Right forelimb (tissue), 1 donor: ENCODE measurements around the gene SPAG4.
A peak's percentile ranks its signal among the peaks of the same experiment; 100 is the strongest.

Experiments used
- DNase-seq: peaks from one replicate; pipeline ENCODE4 v3.0.0-alpha.2; 2018

Gene SPAG4

DNA sequence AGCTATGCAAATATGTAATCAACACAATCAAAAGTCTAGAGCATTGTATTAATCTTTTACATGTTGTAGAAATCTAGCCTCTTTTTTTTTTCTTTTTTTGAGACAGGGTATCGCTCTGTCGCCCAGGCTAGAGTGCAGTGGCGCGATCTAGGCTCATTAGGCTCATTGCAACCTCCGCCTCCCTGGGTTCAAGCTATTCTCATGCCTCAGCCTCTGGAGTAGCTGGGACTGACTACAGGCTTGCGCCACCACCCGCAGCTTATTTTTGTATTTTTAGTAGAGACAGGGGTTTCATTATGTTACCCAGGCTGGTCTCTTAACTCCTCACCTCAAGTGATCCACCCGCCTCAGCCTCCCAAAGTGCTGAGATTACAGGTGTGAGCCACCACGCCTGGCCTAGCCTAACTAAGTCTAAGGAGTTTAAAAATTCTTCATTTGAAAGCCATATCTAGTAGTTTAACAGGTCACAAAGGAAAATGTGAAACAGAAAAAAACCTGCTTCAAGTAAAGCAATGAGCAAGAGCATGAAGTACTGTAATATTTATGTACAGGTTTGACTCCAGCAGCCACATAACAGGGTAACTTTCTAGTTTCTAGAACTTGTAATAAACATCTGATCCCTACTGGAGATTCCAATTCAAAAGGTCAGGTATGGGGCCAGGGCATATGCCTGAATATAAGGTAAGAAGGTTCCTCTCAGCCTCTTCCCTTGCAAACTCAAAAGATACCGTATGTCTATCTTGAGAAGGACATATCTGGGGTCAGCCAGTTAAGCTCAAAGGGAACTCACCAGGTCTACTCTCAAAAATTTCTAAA lies 44.7 kb downstream of the SPAG4 start:
- DNase-seq, result no peak

DNA sequence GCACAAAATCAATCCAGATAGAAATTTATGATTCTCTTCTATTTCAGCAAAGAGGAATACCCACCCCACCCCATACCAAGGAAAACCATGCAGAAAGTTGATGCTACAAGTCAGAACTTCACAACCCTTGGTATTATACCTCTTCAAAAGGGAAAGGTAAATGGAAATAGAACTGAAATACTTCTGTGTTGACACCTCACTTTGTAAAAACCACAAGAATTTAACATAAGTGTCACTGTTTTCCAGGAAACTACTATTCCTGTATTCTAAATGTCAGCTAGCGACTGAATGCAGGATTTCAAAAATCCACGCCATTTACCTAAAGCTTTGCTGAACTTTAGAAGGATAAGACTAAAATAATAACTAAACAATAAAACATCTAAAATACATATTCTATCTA lies 45.4 kb downstream of the SPAG4 start:
- DNase-seq, result no peak

GRCh38 chr20:35661908-35662307 lies 46.3 kb downstream of the SPAG4 start:
- DNase-seq, result no peak

- no peak for DNase-seq
Measured at GRCh38 chr20:35662551-35662950, 46.9 kb downstream of the SPAG4 start.

GRCh38 chr20:35663516-35664465 lies 48.2 kb downstream of the SPAG4 start:
- DNase-seq, result no peak

GRCh38 chr20:35664466-35665206 lies 49.0 kb downstream of the SPAG4 start, which contains the start of the genes CPNE1 and RBM12:
Gene CPNE1, minus strand, starts transcription at chr20:35664900. Its CDS starts 31,977 bp downstream, at chr20:35632923.
Gene RBM12, minus strand, starts transcription at chr20:35664900. Its CDS starts 9,578 bp downstream, at chr20:35655322.
- peak; percentile 97 for DNase-seq

DNA sequence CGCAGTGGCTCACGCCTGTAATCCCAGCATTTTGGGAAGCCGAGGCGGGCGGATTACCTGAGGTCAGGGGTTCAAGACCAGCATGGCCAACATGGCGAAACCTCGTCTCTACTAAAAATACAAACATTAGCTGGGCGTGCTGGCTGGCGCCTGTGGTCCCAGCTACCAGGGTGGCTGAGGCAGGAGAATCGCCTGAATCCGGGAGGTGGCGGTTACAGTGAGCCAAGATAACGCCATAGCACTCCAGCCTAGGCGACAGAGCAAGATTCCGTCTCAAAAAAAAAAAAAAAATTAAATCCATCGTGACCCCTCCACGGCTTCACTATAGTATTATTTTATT lies 50.3 kb downstream of the SPAG4 start:
- DNase-seq, result no peak

DNA sequence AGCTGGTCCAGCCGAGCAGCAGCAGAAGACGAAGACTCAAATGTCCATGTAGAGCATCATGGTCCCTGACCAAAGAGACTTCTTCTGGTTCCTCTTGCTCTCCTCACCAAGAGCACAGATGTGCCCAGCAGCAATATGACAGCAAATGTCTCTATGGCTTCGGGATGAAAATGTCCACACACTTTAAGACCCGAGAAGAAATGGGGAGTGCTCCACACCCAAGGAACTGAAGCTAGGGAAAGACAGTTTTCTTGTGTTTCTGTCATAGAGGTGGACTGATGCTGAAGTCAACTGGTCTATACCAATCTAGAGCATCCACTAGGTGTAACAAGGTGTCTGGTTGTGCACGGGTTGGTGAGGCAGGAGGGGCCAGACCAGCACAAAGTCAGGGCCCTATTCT lies 53.6 kb downstream of the SPAG4 start:
- no peak for DNase-seq

DNA sequence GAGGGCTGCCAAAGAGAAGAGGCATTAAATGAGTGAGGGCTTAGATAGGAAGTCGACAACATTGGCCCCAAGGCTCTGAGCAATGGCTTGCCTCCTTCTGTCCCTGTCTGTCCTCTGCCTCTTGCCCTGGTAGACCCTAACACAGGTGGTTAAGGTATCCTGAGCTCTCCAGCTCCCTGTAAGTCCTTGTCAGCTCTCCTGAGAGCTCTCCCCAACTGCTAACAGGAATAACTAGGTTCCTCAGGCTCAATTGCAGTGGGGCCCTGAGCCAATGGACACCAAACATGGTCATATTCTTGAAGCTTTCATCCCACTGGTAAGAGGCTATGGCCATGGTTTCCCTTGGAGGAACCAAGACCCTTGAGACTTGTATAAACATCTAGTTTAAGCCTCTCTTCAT lies 54.1 kb downstream of the SPAG4 start:
- DNase-seq, result no peak
